Measurements from ENCODE around the gene SPDYE16.
"Not testable (repeated sequence)": the region's sequence is repeated elsewhere in the genome, so short reads cannot be mapped to it uniquely, and the experiment has no call there.

Gene SPDYE16

GRCh38 chr7:76503244-76503643 lies 39.9 kb downstream of the SPDYE16 start:
- not testable (repeated sequence) for DNase-seq

GRCh38 chr7:76502836-76503235 lies 40.3 kb downstream of the SPDYE16 start:
- DNase-seq, result not testable (repeated sequence)

GRCh38 chr7:76502224-76502623 lies 40.9 kb downstream of the SPDYE16 start:
- not testable (repeated sequence) for DNase-seq

- not testable (repeated sequence) for DNase-seq
Observed at GRCh38 chr7:76499924-76500241, 43.2 kb downstream of the SPDYE16 start.

GRCh38 chr7:76499201-76499923 lies 43.7 kb downstream of the SPDYE16 start:
- DNase-seq, result not testable (repeated sequence)

GRCh38 chr7:76498583-76499200 lies 44.4 kb downstream of the SPDYE16 start:
- DNase-seq, result not testable (repeated sequence)

GRCh38 chr7:76497918-76498582 lies 45.0 kb downstream of the SPDYE16 start:
- DNase-seq, result not testable (repeated sequence)

- not testable (repeated sequence) for DNase-seq
Observed at GRCh38 chr7:76495717-76496116, 47.4 kb downstream of the SPDYE16 start.

GRCh38 chr7:76492139-76492538 lies 51.0 kb downstream of the SPDYE16 start:
- DNase-seq, result not testable (repeated sequence)

- DNase-seq, result not testable (repeated sequence)
Observed at GRCh38 chr7:76487969-76488368, 55.1 kb downstream of the SPDYE16 start.

GRCh38 chr7:76486618-76487017 lies 56.5 kb downstream of the SPDYE16 start:
- DNase-seq, result not testable (repeated sequence)

GRCh38 chr7:76485822-76486610 lies 57.1 kb downstream of the SPDYE16 start:
- DNase-seq, result not testable (repeated sequence)

- not testable (repeated sequence) for DNase-seq
Observed at GRCh38 chr7:76484456-76484855, 58.6 kb downstream of the SPDYE16 start.

GRCh38 chr7:76483081-76483480 lies 60.0 kb downstream of the SPDYE16 start:
- not testable (repeated sequence) for DNase-seq

GRCh38 chr7:76482660-76483059 lies 60.4 kb downstream of the SPDYE16 start:
- DNase-seq, result not testable (repeated sequence)

Data from kidney glomerular epithelial cell (primary cell).